NCI-H2171 (cell line): ENCODE data around the gene HBZ.
A peak's percentile ranks its signal among the peaks of the same experiment; 100 is the strongest.
"Not testable (repeated sequence)": the region's sequence is repeated elsewhere in the genome, so short reads cannot be mapped to it uniquely, and the experiment has no call there.

Experiments used
- DNase-seq: peaks from one replicate; lab custom pipeline; 2025; lab: John Stamatoyannopoulos, UW

HBZ gene

GRCh38 chr16:152141-153128 lies at the start of gene HBZ:
Gene HBZ (plus strand): TSS chr16:152644. CDS start chr16:152910, 266 bp downstream.
- DNase-seq = no peak

- DNase-seq = no peak
These were observed 48.1 kb upstream of the HBZ start for GRCh38 chr16:104355-104754.

GRCh38 chr16:104928-105327 lies 47.5 kb upstream of the HBZ start:
- DNase-seq = no peak

GRCh38 chr16:105521-105920 lies 46.9 kb upstream of the HBZ start:
- no peak for DNase-seq

GRCh38 chr16:106623-107324 lies 45.7 kb upstream of the HBZ start:
- DNase-seq = peak; percentile 67

- no peak for DNase-seq
These were observed 40.1 kb upstream of the HBZ start for GRCh38 chr16:112153-112840.

- DNase-seq = no peak
These were observed 38.1 kb upstream of the HBZ start for GRCh38 chr16:114327-114726.

- no peak for DNase-seq
These were observed 36.4 kb upstream of the HBZ start for GRCh38 chr16:116015-116414.

GRCh38 chr16:117379-118365 lies 34.8 kb upstream of the HBZ start:
- peak; percentile 78 for DNase-seq

GRCh38 chr16:118857-119256 lies 33.6 kb upstream of the HBZ start:
- DNase-seq = no peak

GRCh38 chr16:119295-119694 lies 33.1 kb upstream of the HBZ start:
- DNase-seq = no peak

GRCh38 chr16:119835-120491 lies 32.5 kb upstream of the HBZ start:
- no peak for DNase-seq

- DNase-seq = no peak
These were observed 31.7 kb upstream of the HBZ start for GRCh38 chr16:120756-121155.

- no peak for DNase-seq
These were observed 30.1 kb upstream of the HBZ start for GRCh38 chr16:122361-122760.

- not testable (repeated sequence) for DNase-seq
These were observed 28.7 kb upstream of the HBZ start for GRCh38 chr16:123558-124350.

GRCh38 chr16:125011-125410 lies 27.4 kb upstream of the HBZ start:
- no peak for DNase-seq

GRCh38 chr16:129075-129474 lies 23.4 kb upstream of the HBZ start:
- no peak for DNase-seq

- no peak for DNase-seq
These were observed 21.8 kb upstream of the HBZ start for GRCh38 chr16:130533-131173.

GRCh38 chr16:132120-132519 lies 20.3 kb upstream of the HBZ start:
- no peak for DNase-seq
